ENCODE measurements around the gene OR2AT4. TPM values are rescaled to one million over a fixed set of nuclear protein-coding genes. Genes with fewer than 3 reads are reported as not detected.

The OR2AT4 gene
- total RNA-seq (ENCODE audit: unreplicated experiment): not detected
- long read RNA-seq: 0 reads

DNA sequence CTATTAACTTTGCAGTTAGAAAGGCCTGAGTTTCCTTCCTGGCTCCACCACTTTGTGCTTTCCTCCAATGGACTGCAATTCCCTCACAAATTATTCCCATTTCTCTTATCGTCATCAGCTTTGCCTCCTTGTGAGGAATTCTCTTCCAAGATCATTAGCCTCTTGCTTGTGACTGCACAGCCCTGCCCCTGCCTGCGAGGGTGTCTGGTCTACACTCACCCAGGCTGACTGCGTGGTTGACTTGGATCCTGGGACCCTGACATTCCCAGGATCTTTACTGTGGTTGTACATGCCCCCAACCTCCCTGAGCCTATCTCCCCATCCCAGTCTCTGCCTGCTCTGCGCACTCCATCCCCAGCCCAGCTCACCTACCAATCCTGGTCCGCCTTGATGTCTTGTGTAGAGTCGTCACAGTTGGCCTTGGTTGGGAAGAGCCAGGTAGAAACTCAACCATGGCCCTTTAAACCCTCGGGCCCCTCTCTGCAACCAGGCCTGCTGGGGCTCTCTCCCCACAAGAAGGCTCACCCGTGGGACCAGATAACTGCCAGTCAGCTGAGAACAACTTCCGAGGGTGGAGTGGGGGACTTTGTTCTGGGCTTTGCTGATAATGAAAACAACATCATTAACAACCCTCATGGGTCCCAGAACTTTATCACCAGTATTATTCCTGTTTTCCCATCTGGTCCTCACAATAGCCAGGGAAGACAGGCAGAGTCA lies at the start of gene OR2AT4:
Gene OR2AT4 (minus strand): TSS at position 421 of the 717 bp plus-strand sequence.
- TF ChIP-seq, protein P1, sequence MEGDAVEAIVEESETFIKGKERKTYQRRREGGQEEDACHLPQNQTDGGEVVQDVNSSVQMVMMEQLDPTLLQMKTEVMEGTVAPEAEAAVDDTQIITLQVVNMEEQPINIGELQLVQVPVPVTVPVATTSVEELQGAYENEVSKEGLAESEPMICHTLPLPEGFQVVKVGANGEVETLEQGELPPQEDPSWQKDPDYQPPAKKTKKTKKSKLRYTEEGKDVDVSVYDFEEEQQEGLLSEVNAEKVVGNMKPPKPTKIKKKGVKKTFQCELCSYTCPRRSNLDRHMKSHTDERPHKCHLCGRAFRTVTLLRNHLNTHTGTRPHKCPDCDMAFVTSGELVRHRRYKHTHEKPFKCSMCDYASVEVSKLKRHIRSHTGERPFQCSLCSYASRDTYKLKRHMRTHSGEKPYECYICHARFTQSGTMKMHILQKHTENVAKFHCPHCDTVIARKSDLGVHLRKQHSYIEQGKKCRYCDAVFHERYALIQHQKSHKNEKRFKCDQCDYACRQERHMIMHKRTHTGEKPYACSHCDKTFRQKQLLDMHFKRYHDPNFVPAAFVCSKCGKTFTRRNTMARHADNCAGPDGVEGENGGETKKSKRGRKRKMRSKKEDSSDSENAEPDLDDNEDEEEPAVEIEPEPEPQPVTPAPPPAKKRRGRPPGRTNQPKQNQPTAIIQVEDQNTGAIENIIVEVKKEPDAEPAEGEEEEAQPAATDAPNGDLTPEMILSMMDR (IDR thresholded peaks at IDR 0.05; ENCODE audit: partially characterized antibody, unreplicated experiment): no peak
- H3K9me3 Mint-ChIP-seq (ENCODE audit: unreplicated experiment): no peaks in the 10 kb centered on the region
- H3K36me3 Mint-ChIP-seq (ENCODE audit: unreplicated experiment): no peaks in the 10 kb centered on the region
- no peaks in the 10 kb centered on the region for H3K4me1 Mint-ChIP-seq (ENCODE audit: low read depth, unreplicated experiment)
- no peak within 1 kb of the TSS for H3K27ac Mint-ChIP-seq (ENCODE audit: unreplicated experiment)
- H3K4me3 Mint-ChIP-seq (ENCODE audit: unreplicated experiment): no peak within 1 kb of the TSS
- no peaks in the 10 kb centered on the region for H3K27me3 Mint-ChIP-seq (ENCODE audit: unreplicated experiment)
- DNase-seq: no peak

DNA sequence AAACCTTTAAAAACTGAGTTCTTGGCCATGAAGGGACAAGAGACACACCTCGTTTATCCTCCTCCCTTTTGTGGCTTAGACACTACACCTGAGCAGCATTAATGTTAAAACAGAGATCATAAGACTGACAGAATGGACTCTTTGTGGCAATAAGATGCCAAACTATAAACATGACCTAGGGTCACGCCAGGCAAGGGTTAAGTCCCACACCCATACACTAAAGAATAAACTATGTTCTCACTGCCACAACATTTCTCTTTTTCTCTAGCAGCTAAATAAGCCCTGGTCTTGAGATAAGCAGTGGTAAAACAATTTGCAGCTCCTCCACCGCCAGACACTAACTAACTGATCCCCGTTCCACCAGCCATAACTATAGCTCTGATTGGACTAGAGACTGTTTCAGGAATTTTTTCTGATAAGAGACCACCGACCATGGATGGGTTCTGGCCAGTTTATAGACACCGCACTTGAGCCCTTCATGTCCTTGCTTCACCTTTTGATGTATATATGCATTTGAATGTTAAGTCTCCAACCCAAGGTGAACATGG lies 49.4 kb upstream of the OR2AT4 start:
- no peak overlapping the region for H3K27ac Mint-ChIP-seq (ENCODE audit: unreplicated experiment)
- DNase-seq: no peak
- H3K4me1 Mint-ChIP-seq (ENCODE audit: low read depth, unreplicated experiment): peaks cover 2% of the 10 kb centered on the region
- no peaks in the 10 kb centered on the region for H3K36me3 Mint-ChIP-seq (ENCODE audit: unreplicated experiment)
- TF ChIP-seq, protein P1 (IDR thresholded peaks at IDR 0.05; ENCODE audit: partially characterized antibody, unreplicated experiment): no peak
- H3K9me3 Mint-ChIP-seq (ENCODE audit: unreplicated experiment): peaks cover 4% of the 10 kb centered on the region
- peaks cover under 1% of the 10 kb centered on the region for H3K27me3 Mint-ChIP-seq (ENCODE audit: unreplicated experiment)
- no peak overlapping the region for H3K4me3 Mint-ChIP-seq (ENCODE audit: unreplicated experiment)

DNA sequence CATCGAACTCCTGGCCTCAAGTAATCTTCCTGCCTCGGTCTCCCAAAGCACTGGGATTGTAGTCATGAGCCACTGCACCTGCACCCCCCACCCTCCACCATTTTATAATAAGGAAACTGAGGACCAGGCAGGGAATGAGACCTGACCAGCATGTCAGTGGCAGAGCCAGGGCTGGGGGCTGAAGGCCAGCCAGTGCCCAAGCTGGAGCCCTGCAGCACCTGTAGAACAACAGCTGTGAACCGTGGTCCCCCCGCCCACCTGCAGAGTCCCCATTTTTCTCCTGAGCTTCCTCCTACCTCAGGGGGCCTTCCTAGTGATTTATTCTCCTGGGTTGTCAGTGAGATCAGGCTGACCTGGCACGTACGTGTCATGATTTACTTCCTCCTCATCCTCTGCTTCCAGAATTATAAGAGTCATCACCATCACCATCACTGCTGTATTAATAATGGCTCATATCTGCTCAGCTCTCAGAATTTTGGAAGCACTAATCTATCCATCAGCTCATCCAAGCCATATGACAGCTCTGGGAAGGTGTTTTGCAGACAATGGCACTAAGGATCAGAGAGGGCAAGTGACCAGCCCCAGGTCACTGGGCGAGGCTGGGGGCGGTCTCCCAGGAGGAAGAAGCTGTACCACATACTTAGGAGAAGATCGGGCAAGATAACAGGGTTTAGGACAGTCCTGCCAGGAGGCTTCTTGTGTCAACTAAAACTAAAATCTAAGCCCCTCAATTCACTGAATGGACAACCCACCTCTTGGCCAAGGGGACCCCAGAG lies 48.7 kb upstream of the OR2AT4 start:
- Mint-ChIP-seq H3K36me3 (ENCODE audit: unreplicated experiment) (no peaks in the 10 kb centered on the region), H3K9me3 (ENCODE audit: unreplicated experiment) (peaks cover 4% of the 10 kb centered on the region), H3K4me1 (ENCODE audit: low read depth, unreplicated experiment) (peaks cover 2% of the 10 kb centered on the region), H3K27me3 (ENCODE audit: unreplicated experiment) (peaks cover 1% of the 10 kb centered on the region), H3K27ac (ENCODE audit: unreplicated experiment) (no peak overlapping the region), H3K4me3 (ENCODE audit: unreplicated experiment) (no peak overlapping the region)
- DNase-seq: no peak
- TF ChIP-seq, protein P1 (IDR thresholded peaks at IDR 0.05; ENCODE audit: partially characterized antibody, unreplicated experiment): no peak

DNA sequence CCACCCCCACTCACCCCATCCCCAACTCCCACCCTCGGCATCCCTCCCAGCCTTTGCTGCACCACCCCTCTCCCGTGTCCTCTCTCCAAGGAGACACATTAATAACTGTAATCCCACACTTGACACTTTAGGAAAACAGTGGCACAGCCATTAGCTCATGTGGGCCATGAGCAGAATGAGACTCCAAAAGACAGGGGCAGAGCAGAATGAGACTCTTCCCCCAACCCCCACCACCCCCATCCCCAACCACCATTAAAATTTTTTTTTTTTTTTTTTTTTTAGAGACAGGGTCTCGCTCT lies 48.0 kb upstream of the OR2AT4 start:
- no peak overlapping the region for H3K27ac Mint-ChIP-seq (ENCODE audit: unreplicated experiment)

More for the DNA sequence above, 48.0 kb upstream of the OR2AT4 start:
- peaks cover 4% of the 10 kb centered on the region for H3K9me3 Mint-ChIP-seq (ENCODE audit: unreplicated experiment)
- no peaks in the 10 kb centered on the region for H3K36me3 Mint-ChIP-seq (ENCODE audit: unreplicated experiment)
- H3K4me1 Mint-ChIP-seq (ENCODE audit: low read depth, unreplicated experiment): peaks cover 2% of the 10 kb centered on the region
- H3K4me3 Mint-ChIP-seq (ENCODE audit: unreplicated experiment): no peak overlapping the region
- H3K27me3 Mint-ChIP-seq (ENCODE audit: unreplicated experiment): peaks cover 1% of the 10 kb centered on the region
- TF ChIP-seq, protein P1 (IDR thresholded peaks at IDR 0.05; ENCODE audit: partially characterized antibody, unreplicated experiment): peak; percentile 22
- no peak for DNase-seq
